ENCODE data around the gene PCCA. TPM values are rescaled to one million over a fixed set of nuclear protein-coding genes. Genes with fewer than 3 reads are reported as not detected.

Gene PCCA
- total RNA-seq, 1 experiment from 2014 or later, result 8.9 TPM

DNA sequence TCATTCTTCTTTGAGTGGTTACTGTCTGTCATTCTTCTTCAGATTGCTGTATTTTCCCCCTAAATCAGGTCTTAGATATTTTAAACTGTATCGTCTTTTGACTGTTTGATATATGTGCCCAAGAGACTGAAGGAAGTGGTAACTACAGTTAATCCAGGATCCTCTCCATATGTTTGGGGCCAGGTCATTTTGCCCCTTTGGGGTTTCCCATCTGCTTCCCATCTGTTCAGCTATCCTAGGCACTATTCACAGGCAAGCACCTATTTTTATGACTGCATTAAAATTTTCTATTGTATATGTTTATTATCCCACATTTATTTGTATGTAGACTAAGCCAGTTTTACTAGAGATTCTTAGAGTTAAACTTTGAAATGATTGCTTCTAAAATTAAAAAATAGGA lies 244.2 kb downstream of the PCCA start:
- Mint-ChIP-seq H3K36me3 (ENCODE audit: insufficient read depth, unreplicated experiment) (no peaks in the 10 kb centered on the region), H3K9me3 (ENCODE audit: low read depth, unreplicated experiment) (no peaks in the 10 kb centered on the region), H3K4me3 (ENCODE audit: low read depth, unreplicated experiment) (no peak overlapping the region), H3K27ac (ENCODE audit: unreplicated experiment) (no peak overlapping the region), H3K4me1 (ENCODE audit: low read depth, unreplicated experiment) (no peaks in the 10 kb centered on the region), H3K27me3 (ENCODE audit: unreplicated experiment) (no peaks in the 10 kb centered on the region)
- TF ChIP-seq, protein P1, sequence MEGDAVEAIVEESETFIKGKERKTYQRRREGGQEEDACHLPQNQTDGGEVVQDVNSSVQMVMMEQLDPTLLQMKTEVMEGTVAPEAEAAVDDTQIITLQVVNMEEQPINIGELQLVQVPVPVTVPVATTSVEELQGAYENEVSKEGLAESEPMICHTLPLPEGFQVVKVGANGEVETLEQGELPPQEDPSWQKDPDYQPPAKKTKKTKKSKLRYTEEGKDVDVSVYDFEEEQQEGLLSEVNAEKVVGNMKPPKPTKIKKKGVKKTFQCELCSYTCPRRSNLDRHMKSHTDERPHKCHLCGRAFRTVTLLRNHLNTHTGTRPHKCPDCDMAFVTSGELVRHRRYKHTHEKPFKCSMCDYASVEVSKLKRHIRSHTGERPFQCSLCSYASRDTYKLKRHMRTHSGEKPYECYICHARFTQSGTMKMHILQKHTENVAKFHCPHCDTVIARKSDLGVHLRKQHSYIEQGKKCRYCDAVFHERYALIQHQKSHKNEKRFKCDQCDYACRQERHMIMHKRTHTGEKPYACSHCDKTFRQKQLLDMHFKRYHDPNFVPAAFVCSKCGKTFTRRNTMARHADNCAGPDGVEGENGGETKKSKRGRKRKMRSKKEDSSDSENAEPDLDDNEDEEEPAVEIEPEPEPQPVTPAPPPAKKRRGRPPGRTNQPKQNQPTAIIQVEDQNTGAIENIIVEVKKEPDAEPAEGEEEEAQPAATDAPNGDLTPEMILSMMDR (IDR thresholded peaks at IDR 0.05; ENCODE audit: unreplicated experiment), result no peak
- CTCF ChIA-PET, result no interaction called here
- DNase-seq, result no peak
- BruUV-seq (replicated peaks), result no TSS peak
- intact Hi-C loops (cut with micrococcal nuclease; ENCODE audit: unreplicated experiment), result no loop called here

DNA sequence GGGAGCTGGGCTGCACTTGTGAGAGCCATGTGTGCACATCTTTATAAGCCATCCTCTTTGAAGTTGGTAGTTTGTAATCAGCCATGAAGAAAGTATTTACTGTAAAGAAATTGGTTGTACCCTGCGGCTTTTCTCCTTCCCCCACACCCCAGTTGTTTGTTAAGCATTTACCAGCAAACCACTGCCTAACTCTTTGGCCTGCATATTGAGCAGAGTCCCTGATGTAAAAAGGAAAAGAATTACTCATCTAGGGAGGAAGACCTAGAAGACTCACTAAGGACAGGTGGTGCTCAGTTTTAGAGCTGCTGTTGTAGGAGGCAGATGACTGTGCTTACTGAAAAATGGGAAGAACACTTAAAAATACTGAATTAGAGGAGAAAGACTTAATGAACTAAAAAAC lies 245.3 kb downstream of the PCCA start:
- Mint-ChIP-seq H3K4me1 (ENCODE audit: low read depth, unreplicated experiment) (no peaks in the 10 kb centered on the region), H3K27me3 (ENCODE audit: unreplicated experiment) (no peaks in the 10 kb centered on the region), H3K9me3 (ENCODE audit: low read depth, unreplicated experiment) (no peaks in the 10 kb centered on the region), H3K4me3 (ENCODE audit: low read depth, unreplicated experiment) (no peak overlapping the region), H3K36me3 (ENCODE audit: insufficient read depth, unreplicated experiment) (no peaks in the 10 kb centered on the region), H3K27ac (ENCODE audit: unreplicated experiment) (no peak overlapping the region)
- intact Hi-C loops (cut with micrococcal nuclease; ENCODE audit: unreplicated experiment), result no loop called here
- no peak for DNase-seq
- TF ChIP-seq, protein P1 (IDR thresholded peaks at IDR 0.05; ENCODE audit: unreplicated experiment), result no peak
- CTCF ChIA-PET, result no interaction called here
- BruUV-seq (replicated peaks), result no TSS peak

DNA sequence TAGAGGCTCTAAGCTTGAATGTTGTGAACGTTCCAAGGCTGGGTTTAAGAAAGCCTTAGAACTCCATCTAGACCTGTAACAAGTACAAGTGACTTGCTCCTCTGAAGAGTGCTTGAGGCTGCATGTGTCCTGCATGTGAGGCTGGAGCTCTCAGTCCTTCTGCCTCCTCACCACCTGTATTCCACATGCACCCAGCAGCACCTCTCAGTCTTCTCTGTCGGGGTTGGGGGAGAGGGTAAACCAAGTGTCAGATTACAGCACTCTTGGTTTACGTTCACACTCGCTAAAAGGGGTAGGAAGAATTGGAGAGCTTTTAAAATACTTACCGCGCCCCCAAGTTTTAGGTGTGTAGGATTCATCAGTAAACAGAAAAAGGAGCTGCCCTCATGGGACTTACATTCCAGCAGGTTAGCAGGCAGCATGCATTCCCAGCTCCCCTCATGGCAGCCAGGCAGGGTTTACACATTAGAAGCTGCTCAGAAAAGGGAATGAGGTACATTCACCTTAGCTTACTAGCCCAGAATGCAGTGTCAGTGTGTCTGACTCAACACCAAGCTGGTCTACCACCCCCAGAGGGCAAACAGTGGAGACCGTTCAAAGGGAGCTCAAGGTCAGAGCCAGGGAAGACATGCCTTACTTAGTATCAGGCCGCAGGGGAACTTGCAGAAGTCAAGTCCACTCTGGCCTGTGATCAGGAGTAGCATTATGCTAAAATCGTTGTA lies 248.1 kb downstream of the PCCA start:
- no peaks in the 10 kb centered on the region for H3K27me3 Mint-ChIP-seq (ENCODE audit: unreplicated experiment)
- H3K9me3 Mint-ChIP-seq (ENCODE audit: low read depth, unreplicated experiment), result no peaks in the 10 kb centered on the region
- no peak overlapping the region for H3K27ac Mint-ChIP-seq (ENCODE audit: unreplicated experiment)
- no peak for DNase-seq
- TF ChIP-seq, protein P1 (IDR thresholded peaks at IDR 0.05; ENCODE audit: unreplicated experiment), result no peak
- no peaks in the 10 kb centered on the region for H3K36me3 Mint-ChIP-seq (ENCODE audit: insufficient read depth, unreplicated experiment)
- intact Hi-C loops (cut with micrococcal nuclease; ENCODE audit: unreplicated experiment), result no loop called here
- CTCF ChIA-PET, result no interaction called here
- no TSS peak for BruUV-seq (replicated peaks)
- H3K4me3 Mint-ChIP-seq (ENCODE audit: low read depth, unreplicated experiment), result no peak overlapping the region
- H3K4me1 Mint-ChIP-seq (ENCODE audit: low read depth, unreplicated experiment), result no peaks in the 10 kb centered on the region

DNA sequence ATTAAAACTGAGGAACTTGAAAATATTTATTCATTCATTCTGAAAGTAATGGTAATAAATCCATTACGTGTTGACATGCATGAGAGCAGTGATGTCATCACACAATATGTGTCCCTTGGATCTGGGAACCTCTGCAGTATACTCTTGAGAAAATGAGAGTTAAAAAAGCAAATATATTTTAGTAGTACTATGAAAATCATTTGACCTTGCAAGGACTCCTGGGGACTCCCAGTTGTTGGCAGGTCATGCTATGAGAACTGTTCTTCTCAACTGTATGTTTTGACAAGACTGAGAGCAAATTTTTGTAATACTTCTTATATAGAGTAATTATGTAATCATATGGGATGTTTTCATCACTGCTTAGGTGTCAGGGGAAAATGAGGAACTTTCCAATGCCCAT lies 249.4 kb downstream of the PCCA start:
- BruUV-seq (replicated peaks), result no TSS peak
- H3K27me3 Mint-ChIP-seq (ENCODE audit: unreplicated experiment), result no peaks in the 10 kb centered on the region
- DNase-seq, result no peak
- no peak overlapping the region for H3K27ac Mint-ChIP-seq (ENCODE audit: unreplicated experiment)
- no peaks in the 10 kb centered on the region for H3K4me1 Mint-ChIP-seq (ENCODE audit: low read depth, unreplicated experiment)
- H3K4me3 Mint-ChIP-seq (ENCODE audit: low read depth, unreplicated experiment), result no peak overlapping the region
- CTCF ChIA-PET, result no interaction called here
- H3K36me3 Mint-ChIP-seq (ENCODE audit: insufficient read depth, unreplicated experiment), result no peaks in the 10 kb centered on the region
- H3K9me3 Mint-ChIP-seq (ENCODE audit: low read depth, unreplicated experiment), result no peaks in the 10 kb centered on the region
- intact Hi-C loops (cut with micrococcal nuclease; ENCODE audit: unreplicated experiment), result no loop called here
- TF ChIP-seq, protein P1 (IDR thresholded peaks at IDR 0.05; ENCODE audit: unreplicated experiment), result no peak
